GM18867 (cell line): Measurements from ENCODE around the gene FES.
"Not testable (repeated sequence)": the region's sequence is repeated elsewhere in the genome, so short reads cannot be mapped to it uniquely, and the experiment has no call there.

Experiments
- ATAC-seq: cut with Tn5 transposase; IDR thresholded peaks from one replicate; pipeline ENCODE4 v1.9.1; 2021; ENCODE audit warnings: mild to moderate bottlenecking, moderate library complexity; ENCODE audit not compliant: unreplicated experiment

Gene FES

GRCh38 chr15:90890839-90891238 lies 6.5 kb downstream of the FES start:
- ATAC-seq: no peak

- ATAC-seq: no peak
Observed at GRCh38 chr15:90891346-90891949, 7.1 kb downstream of the FES start.

GRCh38 chr15:90892023-90892422 lies 7.7 kb downstream of the FES start:
- no peak for ATAC-seq

- ATAC-seq: no peak
Observed at GRCh38 chr15:90892498-90893174, 8.3 kb downstream of the FES start.

GRCh38 chr15:90893175-90894090 lies 9.1 kb downstream of the FES start:
- no peak for ATAC-seq

- no peak for ATAC-seq
Observed at GRCh38 chr15:90895571-90896117, 11.3 kb downstream of the FES start.

- not testable (repeated sequence) for ATAC-seq
Observed at GRCh38 chr15:90897131-90897655, 12.9 kb downstream of the FES start.

GRCh38 chr15:90901175-90902039 lies 17.1 kb downstream of the FES start:
- ATAC-seq: no peak

- peak; percentile 74 for ATAC-seq
Observed at GRCh38 chr15:90902040-90902839, 17.9 kb downstream of the FES start.

- ATAC-seq: peak; percentile 49
Observed at GRCh38 chr15:90902840-90903732, 18.8 kb downstream of the FES start, which contains the start of gene MAN2A2. MAN2A2 (plus strand) TSS chr15:90903302; CDS start chr15:90904208, 906 bp downstream.

- ATAC-seq: no peak
Observed at GRCh38 chr15:90903733-90904536, 19.6 kb downstream of the FES start.

- no peak for ATAC-seq
Observed at GRCh38 chr15:90904746-90905145, 20.4 kb downstream of the FES start.

GRCh38 chr15:90905306-90906180 lies 21.2 kb downstream of the FES start:
- no peak for ATAC-seq

GRCh38 chr15:90906181-90906849 lies 22.0 kb downstream of the FES start:
- no peak for ATAC-seq

- ATAC-seq: no peak
Observed at GRCh38 chr15:90907051-90907660, 22.9 kb downstream of the FES start.
